ENCODE results near the gene SERPINA5.
A peak's percentile ranks its signal among the peaks of the same experiment; 100 is the strongest.

The SERPINA5 gene

DNA sequence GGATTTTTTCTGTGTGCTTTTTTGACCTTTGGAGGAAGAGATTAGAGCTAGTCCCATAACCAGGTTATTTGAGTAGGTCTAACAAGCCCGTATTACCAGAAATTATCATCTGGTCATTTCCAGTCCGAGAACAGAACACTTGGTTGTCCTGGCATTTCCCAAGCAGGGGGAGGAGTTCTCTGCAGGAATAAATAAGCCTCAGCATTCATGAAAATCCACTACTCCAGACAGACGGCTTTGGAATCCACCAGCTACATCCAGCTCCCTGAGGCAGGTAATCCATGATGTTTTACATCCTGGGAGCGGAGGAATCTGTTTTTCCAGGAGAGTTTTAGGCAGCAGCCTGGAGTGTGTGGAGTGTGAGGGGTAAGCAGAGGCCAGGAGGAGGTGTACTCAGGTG, 30.9 kb downstream of the SERPINA5 start, which contains the start of gene SERPINA3:
SERPINA3 (plus strand) TSS at position 218 of the 400 bp plus-strand sequence. CDS start 2,051 bp downstream, outside the sequence.
- Histone ChIP-seq H2AFZ (peak within 1 kb of the TSS; percentile 28), H3K79me2 (no peaks in the 10 kb centered on the region), H3K4me3 (ENCODE audit: low read depth, low read length) (no peak within 1 kb of the TSS), H3K9ac (no peak within 1 kb of the TSS), H3K27me3 (ENCODE audit: control insufficient read depth, insufficient read depth, low read length) (no peaks in the 10 kb centered on the region), H3K27ac (no peak within 1 kb of the TSS), H3K4me1 (no peaks in the 10 kb centered on the region), H3K9me3 (ENCODE audit: control insufficient read depth, low read length) (no peaks in the 10 kb centered on the region), H3K36me3 (ENCODE audit: control insufficient read depth, insufficient read depth, low read length) (no peaks in the 10 kb centered on the region), H3K4me2 (ENCODE audit: low read length) (no peak within 1 kb of the TSS)
- TF ChIP-seq, protein P1, sequence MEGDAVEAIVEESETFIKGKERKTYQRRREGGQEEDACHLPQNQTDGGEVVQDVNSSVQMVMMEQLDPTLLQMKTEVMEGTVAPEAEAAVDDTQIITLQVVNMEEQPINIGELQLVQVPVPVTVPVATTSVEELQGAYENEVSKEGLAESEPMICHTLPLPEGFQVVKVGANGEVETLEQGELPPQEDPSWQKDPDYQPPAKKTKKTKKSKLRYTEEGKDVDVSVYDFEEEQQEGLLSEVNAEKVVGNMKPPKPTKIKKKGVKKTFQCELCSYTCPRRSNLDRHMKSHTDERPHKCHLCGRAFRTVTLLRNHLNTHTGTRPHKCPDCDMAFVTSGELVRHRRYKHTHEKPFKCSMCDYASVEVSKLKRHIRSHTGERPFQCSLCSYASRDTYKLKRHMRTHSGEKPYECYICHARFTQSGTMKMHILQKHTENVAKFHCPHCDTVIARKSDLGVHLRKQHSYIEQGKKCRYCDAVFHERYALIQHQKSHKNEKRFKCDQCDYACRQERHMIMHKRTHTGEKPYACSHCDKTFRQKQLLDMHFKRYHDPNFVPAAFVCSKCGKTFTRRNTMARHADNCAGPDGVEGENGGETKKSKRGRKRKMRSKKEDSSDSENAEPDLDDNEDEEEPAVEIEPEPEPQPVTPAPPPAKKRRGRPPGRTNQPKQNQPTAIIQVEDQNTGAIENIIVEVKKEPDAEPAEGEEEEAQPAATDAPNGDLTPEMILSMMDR (IDR thresholded peaks at IDR 0.05), result no peak

DNA sequence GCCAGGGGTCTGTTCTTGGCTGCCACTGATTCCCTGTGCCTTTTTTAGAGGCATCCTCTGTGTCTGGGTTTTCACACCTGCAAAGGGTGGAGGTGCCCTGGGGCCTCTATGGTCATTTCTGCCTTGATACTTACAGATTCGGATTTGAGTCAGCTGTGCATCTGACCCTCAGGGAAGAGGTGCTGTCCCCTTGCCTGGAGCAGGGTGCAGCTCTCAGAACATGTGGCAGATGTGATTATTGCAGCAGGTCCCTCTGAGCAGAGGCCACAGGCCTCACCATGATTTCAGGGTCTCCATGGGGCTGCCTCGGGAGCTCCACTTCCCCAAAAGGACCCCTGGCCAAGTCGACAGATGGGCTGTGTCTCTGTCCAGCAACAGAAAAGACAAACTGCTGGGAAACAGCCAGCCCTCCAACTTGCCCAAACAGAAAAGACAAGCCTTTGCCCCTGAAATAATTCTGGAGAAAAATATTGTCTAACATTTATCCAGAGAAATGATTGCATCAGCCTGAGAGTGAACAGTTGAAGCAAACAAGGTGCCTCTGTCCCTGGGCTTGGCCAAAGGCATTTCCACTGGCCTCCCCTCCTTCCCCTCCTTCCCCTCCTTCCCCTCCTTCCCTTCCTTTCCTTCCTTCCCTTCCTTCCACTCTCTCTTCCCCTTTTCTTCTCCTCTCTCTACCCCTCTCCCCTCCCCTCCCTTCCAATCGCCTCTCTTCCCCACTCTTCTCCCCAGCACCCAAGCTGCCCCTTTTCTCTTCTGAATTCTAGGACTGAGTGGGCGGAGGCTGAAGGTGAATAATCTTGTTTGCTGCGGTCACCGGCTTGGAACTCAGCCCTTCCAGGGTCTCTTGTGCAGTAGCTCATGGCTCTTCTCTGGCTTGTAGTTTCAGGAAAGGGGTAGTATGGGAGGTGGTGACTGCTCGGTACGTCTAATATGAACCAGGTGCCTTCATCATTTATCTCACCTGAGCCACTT, 31.6 kb downstream of the SERPINA5 start:
- Histone ChIP-seq H3K9me3 (ENCODE audit: control insufficient read depth, low read length) (no peaks in the 10 kb centered on the region), H3K27me3 (ENCODE audit: control insufficient read depth, insufficient read depth, low read length) (no peaks in the 10 kb centered on the region), H3K4me2 (ENCODE audit: low read length) (no peak overlapping the region), H3K9ac (no peak overlapping the region), H2AFZ (peak overlapping the region; percentile 28), H3K4me1 (no peaks in the 10 kb centered on the region), H3K36me3 (ENCODE audit: control insufficient read depth, insufficient read depth, low read length) (no peaks in the 10 kb centered on the region), H3K79me2 (no peaks in the 10 kb centered on the region), H3K27ac (no peak overlapping the region), H3K4me3 (ENCODE audit: low read depth, low read length) (no peak overlapping the region)
- TF ChIP-seq, protein P1 (IDR thresholded peaks at IDR 0.05), result no peak

DNA sequence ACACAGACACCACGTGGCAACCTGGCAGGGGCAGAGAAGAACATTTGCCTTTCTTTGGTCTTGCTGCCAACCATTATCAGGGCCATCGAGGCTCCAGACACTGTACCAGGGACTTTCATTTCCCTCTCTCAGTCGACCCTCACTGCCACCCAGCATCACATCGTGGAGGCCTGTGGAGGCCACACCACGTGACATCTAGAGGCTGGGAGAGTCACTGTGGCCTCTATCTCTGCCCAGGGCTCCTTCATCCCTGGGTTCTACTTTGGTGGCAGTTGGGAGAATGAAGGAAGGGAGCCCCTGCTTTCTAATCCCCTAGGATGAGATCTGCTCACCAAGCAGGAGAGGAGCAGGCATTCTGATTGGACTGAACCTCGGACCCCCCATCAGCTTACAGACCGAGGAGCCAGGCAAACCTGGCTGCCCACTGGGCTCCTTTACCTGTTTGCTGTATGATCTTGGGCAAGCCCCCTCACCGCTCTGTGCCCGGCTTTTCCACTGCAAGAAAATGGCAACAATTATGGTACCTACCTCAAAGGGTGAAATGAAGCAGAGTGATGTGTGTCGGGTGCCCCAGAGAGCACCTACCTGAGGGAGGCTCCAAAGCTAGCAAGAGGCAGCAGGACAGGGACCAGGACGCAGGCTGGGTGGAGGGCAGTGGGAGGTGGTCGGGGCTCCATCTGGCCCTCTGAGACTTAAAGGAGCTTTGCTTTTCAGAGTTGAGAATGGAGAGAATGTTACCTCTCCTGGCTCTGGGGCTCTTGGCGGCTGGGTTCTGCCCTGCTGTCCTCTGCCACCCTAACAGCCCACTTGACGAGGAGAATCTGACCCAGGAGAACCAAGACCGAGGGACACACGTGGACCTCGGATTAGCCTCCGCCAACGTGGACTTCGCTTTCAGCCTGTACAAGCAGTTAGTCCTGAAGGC, 32.8 kb downstream of the SERPINA5 start:
- no peak overlapping the region for H3K9ac ChIP-seq
- no peaks in the 10 kb centered on the region for H3K9me3 ChIP-seq (ENCODE audit: control insufficient read depth, low read length)
- no peaks in the 10 kb centered on the region for H3K36me3 ChIP-seq (ENCODE audit: control insufficient read depth, insufficient read depth, low read length)
- H2AFZ ChIP-seq, result no peak overlapping the region
- H3K79me2 ChIP-seq, result no peaks in the 10 kb centered on the region
- no peak overlapping the region for H3K27ac ChIP-seq
- no peak overlapping the region for H3K4me2 ChIP-seq (ENCODE audit: low read length)
- TF ChIP-seq, protein P1 (IDR thresholded peaks at IDR 0.05), result no peak
- no peak overlapping the region for H3K4me3 ChIP-seq (ENCODE audit: low read depth, low read length)
- no peaks in the 10 kb centered on the region for H3K4me1 ChIP-seq
- H3K27me3 ChIP-seq (ENCODE audit: control insufficient read depth, insufficient read depth, low read length), result no peaks in the 10 kb centered on the region

DNA sequence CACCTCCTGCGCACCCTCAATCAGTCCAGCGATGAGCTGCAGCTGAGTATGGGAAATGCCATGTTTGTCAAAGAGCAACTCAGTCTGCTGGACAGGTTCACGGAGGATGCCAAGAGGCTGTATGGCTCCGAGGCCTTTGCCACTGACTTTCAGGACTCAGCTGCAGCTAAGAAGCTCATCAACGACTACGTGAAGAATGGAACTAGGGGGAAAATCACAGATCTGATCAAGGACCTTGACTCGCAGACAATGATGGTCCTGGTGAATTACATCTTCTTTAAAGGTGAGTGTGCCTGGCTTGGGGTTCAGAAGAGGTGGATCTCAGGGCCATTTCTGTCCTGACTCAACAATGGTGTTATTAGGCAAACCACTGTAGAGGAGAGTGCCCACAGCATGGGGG, 33.6 kb downstream of the SERPINA5 start:
- H3K27me3 ChIP-seq (ENCODE audit: control insufficient read depth, insufficient read depth, low read length), result no peaks in the 10 kb centered on the region
- TF ChIP-seq, protein P1 (IDR thresholded peaks at IDR 0.05), result no peak
- no peak overlapping the region for H2AFZ ChIP-seq
- no peak overlapping the region for H3K4me2 ChIP-seq (ENCODE audit: low read length)
- no peaks in the 10 kb centered on the region for H3K79me2 ChIP-seq
- H3K9me3 ChIP-seq (ENCODE audit: control insufficient read depth, low read length), result no peaks in the 10 kb centered on the region
- no peak overlapping the region for H3K9ac ChIP-seq
- H3K27ac ChIP-seq, result no peak overlapping the region
- H3K4me1 ChIP-seq, result no peaks in the 10 kb centered on the region
- no peak overlapping the region for H3K4me3 ChIP-seq (ENCODE audit: low read depth, low read length)
- no peaks in the 10 kb centered on the region for H3K36me3 ChIP-seq (ENCODE audit: control insufficient read depth, insufficient read depth, low read length)

Measured in parathyroid adenoma (tissue), 2 donors.